ENCODE results near the gene THAP3. TPM values are rescaled to one million over a fixed set of nuclear protein-coding genes. Genes with fewer than 3 reads are reported as not detected.

The THAP3 gene
- total and polyA plus RNA-seq, 9 of the 15 experiments (the other 6 are each of a cell fraction or from before 2014, with no cell fraction given) = 1.9 to 31.2 (median 18.2) TPM

DNA sequence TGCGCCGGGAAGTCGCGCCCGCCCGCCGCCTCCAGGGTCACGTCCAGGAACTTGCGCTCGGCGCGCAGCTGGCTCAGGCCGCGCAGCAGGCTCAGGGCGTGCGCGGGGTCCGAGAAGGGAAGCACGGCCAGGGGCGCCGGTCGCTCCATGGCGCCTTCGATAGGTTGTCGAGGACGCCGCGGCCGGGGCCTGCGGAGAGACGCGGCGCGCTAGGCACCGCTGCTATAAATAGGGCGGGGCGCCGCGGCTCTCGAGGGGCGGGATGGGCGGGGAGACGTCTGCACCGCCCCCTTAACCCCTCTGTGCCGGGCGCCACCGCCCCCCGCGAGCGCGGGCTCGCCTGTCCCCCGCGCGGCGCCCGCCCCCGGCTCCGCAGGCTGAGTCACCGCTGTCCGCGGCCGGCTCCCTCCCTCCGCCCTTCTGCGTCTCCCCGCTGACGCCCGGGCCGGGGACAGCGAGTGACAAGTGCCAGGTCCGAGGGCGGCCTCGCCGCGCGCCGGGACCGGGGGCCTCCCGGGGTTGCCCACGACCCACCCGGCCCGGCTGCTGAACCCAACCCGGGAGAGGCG is 21.9 kb upstream of the THAP3 start, which contains the start of gene KLHL21 (continued):
- TF ChIP-seq, protein P1, sequence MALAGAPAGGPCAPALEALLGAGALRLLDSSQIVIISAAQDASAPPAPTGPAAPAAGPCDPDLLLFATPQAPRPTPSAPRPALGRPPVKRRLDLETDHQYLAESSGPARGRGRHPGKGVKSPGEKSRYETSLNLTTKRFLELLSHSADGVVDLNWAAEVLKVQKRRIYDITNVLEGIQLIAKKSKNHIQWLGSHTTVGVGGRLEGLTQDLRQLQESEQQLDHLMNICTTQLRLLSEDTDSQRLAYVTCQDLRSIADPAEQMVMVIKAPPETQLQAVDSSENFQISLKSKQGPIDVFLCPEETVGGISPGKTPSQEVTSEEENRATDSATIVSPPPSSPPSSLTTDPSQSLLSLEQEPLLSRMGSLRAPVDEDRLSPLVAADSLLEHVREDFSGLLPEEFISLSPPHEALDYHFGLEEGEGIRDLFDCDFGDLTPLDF (CRISPR knock-in tag; IDR thresholded peaks at IDR 0.05) = no peak; the same call in 1 of the 2 replicates
- 0 out of 2 replicates have a peak, but pooled peaks have one; percentile 21 for TF ChIP-seq GTF2F1 (IDR thresholded peaks at IDR 0.05; ENCODE audit: low read depth, low read length)
- peak; percentile 93 for TF ChIP-seq RBFOX2 (IDR thresholded peaks at IDR 0.05; ENCODE audit: low read depth, low read length)
- TF ChIP-seq RUNX1 (IDR thresholded peaks at IDR 0.05; ENCODE audit: low read depth) = no peak
- no peak for TF ChIP-seq ZNF134 (CRISPR knock-in tag; conservative IDR thresholded peaks at IDR 0.05)
- TF ChIP-seq, protein P2, sequence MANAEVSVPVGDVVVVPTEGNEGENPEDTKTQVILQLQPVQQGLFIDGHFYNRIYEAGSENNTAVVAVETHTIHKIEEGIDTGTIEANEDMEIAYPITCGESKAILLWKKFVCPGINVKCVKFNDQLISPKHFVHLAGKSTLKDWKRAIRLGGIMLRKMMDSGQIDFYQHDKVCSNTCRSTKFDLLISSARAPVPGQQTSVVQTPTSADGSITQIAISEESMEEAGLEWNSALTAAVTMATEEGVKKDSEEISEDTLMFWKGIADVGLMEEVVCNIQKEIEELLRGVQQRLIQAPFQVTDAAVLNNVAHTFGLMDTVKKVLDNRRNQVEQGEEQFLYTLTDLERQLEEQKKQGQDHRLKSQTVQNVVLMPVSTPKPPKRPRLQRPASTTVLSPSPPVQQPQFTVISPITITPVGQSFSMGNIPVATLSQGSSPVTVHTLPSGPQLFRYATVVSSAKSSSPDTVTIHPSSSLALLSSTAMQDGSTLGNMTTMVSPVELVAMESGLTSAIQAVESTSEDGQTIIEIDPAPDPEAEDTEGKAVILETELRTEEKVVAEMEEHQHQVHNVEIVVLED (CRISPR knock-in tag; IDR thresholded peaks at IDR 0.05) = peak; percentile 86
- no peak for TF ChIP-seq NR1H2 (CRISPR knock-in tag; IDR thresholded peaks at IDR 0.05)
- TF ChIP-seq KLF10 (CRISPR knock-in tag; IDR thresholded peaks at IDR 0.05) = no peak
- TF ChIP-seq SP1 (CRISPR knock-in tag; IDR thresholded peaks at IDR 0.05) = 0 out of 2 replicates have a peak, but pooled peaks have one; percentile 29
- no peak for TF ChIP-seq XRCC4 (IDR thresholded peaks at IDR 0.05; ENCODE audit: extremely low read depth, insufficient read depth, insufficient read length)
- no peak for TF ChIP-seq ZNF699 (CRISPR knock-in tag; IDR thresholded peaks at IDR 0.05; ENCODE audit: insufficient replicate concordance)
- TF ChIP-seq ZBTB1 (CRISPR knock-in tag; IDR thresholded peaks at IDR 0.05; ENCODE audit: borderline replicate concordance, low read depth) = no peak; the same call in 1 of the 2 replicates
- peak; percentile 95 for TF ChIP-seq CTBP1 (IDR thresholded peaks at IDR 0.05; ENCODE audit: borderline replicate concordance)
- TF ChIP-seq, protein P3, sequence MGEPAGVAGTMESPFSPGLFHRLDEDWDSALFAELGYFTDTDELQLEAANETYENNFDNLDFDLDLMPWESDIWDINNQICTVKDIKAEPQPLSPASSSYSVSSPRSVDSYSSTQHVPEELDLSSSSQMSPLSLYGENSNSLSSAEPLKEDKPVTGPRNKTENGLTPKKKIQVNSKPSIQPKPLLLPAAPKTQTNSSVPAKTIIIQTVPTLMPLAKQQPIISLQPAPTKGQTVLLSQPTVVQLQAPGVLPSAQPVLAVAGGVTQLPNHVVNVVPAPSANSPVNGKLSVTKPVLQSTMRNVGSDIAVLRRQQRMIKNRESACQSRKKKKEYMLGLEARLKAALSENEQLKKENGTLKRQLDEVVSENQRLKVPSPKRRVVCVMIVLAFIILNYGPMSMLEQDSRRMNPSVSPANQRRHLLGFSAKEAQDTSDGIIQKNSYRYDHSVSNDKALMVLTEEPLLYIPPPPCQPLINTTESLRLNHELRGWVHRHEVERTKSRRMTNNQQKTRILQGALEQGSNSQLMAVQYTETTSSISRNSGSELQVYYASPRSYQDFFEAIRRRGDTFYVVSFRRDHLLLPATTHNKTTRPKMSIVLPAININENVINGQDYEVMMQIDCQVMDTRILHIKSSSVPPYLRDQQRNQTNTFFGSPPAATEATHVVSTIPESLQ (CRISPR knock-in tag; IDR thresholded peaks at IDR 0.05) = no peak; the same call in 1 of the 2 replicates
- TF ChIP-seq DDX20 (tag; IDR thresholded peaks at IDR 0.05; ENCODE audit: low read depth) = no peak
- TF ChIP-seq, protein P4, sequence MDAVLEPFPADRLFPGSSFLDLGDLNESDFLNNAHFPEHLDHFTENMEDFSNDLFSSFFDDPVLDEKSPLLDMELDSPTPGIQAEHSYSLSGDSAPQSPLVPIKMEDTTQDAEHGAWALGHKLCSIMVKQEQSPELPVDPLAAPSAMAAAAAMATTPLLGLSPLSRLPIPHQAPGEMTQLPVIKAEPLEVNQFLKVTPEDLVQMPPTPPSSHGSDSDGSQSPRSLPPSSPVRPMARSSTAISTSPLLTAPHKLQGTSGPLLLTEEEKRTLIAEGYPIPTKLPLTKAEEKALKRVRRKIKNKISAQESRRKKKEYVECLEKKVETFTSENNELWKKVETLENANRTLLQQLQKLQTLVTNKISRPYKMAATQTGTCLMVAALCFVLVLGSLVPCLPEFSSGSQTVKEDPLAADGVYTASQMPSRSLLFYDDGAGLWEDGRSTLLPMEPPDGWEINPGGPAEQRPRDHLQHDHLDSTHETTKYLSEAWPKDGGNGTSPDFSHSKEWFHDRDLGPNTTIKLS (IDR thresholded peaks at IDR 0.05; ENCODE audit: borderline replicate concordance, low read depth) = 0 out of 2 replicates have a peak, but pooled peaks have one; percentile 5
- TF ChIP-seq, protein P5, sequence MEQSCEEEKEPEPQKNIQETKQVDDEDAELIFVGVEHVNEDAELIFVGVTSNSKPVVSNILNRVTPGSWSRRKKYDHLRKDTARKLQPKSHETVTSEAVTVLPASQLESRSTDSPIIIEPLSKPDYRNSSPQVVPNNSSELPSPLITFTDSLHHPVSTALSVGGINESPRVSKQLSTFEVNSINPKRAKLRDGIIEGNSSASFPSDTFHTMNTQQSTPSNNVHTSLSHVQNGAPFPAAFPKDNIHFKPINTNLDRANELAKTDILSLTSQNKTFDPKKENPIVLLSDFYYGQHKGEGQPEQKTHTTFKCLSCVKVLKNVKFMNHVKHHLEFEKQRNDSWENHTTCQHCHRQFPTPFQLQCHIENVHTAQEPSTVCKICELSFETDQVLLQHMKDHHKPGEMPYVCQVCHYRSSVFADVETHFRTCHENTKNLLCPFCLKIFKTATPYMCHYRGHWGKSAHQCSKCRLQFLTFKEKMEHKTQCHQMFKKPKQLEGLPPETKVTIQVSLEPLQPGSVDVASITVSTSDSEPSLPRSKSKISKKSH (CRISPR knock-in tag; IDR thresholded peaks at IDR 0.05) = no peak
- TF ChIP-seq ZFP36 (IDR thresholded peaks at IDR 0.05; ENCODE audit: low read depth, low read length, partially characterized antibody) = no peak
- TF ChIP-seq ZNF445 (CRISPR knock-in tag; IDR thresholded peaks at IDR 0.05; ENCODE audit: low read depth) = no peak
- TF ChIP-seq E2F3 (CRISPR knock-in tag; IDR thresholded peaks at IDR 0.05) = peak; percentile 39; the same call in 1 of the 2 replicates

All from K562 (cell line).